Fibroblast of peridontal ligament (primary cell): ENCODE measurements around the gene CDHR5.
A peak's percentile ranks its signal among the peaks of the same experiment; 100 is the strongest.

Experiments
- DNase-seq: peaks from one replicate; pipeline ENCODE4 v3.0.0-alpha.2; 2010; ENCODE audit errors: extremely low read depth

Gene CDHR5

GRCh38 chr11:610146-610801 is 14.5 kb downstream of the CDHR5 start:
- DNase-seq = no peak

GRCh38 chr11:609341-609811 is 15.4 kb downstream of the CDHR5 start:
- no peak for DNase-seq

GRCh38 chr11:608791-609251 is 15.9 kb downstream of the CDHR5 start:
- DNase-seq = no peak

DNA sequence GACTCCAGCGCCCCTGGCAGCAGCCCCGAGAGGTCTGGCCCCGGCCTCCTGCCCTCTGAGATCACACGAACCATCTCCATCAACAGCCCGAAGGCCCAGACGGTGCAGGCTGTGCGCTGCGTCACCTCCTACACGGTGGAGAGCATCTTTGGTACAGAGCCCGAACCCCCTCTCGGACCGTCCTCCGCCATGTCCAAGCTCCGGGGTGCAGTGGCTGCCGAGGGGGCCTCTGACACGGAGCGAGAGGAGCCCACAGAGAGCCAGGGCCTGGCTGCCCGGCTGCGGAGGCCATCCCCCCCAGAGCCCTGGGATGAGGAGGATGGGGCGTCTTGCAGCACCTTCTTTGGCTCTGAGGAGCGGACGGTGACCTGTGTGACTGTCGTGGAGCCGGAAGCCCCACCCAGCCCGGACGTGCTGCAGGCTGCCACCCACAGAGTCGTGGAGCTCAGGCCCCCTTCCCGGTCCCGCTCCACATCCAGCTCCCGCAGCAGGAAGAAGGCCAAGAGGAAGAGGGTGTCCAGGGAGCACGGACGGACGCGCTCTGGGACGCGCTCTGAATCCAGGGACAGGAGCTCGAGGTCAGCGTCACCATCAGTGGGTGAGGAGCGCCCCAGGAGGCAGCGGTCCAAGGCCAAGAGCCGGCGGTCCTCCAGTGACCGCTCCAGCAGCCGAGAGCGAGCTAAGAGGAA is 16.6 kb downstream of the CDHR5 start:
- DNase-seq = no peak

DNA sequence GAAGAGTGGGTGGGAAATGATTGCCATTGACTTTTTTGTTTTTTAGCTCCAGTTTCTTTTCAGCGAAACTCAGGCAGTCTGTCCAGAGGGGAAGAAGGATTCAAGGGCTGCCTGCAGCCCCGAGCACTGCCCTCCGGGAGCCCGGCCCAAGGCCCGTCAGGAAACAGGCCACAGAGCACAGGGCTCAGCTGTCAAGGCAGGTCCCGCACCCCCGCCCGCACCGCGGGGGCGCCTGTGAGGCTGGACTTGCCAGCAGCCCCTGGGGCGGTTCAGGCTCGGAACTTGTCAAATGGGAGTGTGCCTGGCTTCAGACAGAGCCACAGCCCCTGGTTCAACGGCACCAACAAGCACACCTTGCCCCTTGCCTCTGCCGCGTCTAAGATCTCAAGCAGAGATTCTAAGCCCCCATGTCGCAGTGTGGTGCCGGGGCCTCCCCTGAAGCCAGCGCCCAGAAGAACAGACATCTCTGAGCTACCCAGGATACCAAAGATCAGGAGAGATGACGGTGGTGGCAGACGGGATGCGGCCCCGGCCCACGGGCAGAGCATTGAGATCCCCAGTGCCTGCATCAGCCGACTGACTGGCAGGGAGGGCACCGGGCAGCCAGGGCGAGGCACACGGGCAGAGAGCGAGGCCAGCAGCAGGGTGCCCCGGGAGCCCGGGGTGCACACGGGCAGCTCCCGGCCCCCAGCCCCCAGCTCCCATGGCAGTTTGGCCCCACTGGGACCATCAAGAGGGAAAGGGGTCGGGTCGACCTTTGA is 17.6 kb downstream of the CDHR5 start:
- DNase-seq = no peak

- no peak for DNase-seq
Measured at GRCh38 chr11:606245-606644, 18.5 kb downstream of the CDHR5 start.

GRCh38 chr11:605286-606129 is 19.2 kb downstream of the CDHR5 start:
- no peak for DNase-seq

GRCh38 chr11:603154-603553 is 21.6 kb downstream of the CDHR5 start:
- DNase-seq = no peak

- no peak for DNase-seq
Measured at GRCh38 chr11:601573-602245, 23.0 kb downstream of the CDHR5 start.

DNA sequence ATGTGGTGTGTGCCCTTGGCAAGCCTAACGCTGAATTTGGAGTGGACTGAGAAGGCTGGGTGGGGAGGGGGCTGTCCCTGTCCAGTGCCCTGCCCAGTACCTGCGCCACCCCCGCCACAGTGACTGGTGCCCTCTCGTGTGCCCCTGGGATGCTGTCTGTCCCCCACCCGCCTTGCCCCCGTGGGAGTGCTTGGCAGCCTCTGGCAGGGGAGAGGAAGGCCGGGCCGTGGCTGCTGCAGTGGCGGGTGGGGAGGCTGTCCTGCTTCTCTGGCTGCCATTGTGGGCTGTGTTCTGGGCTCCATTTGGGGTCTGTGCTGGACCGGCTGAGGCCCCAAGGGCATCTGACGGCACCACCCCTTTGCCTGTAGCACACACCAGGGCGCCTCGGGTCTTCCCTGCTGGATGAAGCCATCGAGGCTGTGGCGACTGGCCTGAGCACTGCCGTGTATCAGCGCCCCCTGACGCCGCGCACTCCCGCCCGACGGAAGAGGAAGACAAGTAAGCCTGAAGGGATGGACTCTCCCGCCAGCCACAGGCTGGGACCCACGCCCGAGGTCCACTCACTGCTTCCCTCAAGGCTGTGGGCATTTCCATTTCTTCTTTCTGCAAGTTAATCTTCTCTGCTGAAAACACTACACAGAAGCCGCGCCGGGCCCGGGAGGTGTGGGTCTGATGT is 26.6 kb downstream of the CDHR5 start:
- DNase-seq = no peak

- no peak for DNase-seq
Measured at GRCh38 chr11:597166-597725, 27.5 kb downstream of the CDHR5 start.

- DNase-seq = no peak
Measured at GRCh38 chr11:596374-596773, 28.4 kb downstream of the CDHR5 start.

GRCh38 chr11:595400-595799 is 29.4 kb downstream of the CDHR5 start:
- no peak for DNase-seq

GRCh38 chr11:593347-593746 is 31.4 kb downstream of the CDHR5 start:
- no peak for DNase-seq

DNA sequence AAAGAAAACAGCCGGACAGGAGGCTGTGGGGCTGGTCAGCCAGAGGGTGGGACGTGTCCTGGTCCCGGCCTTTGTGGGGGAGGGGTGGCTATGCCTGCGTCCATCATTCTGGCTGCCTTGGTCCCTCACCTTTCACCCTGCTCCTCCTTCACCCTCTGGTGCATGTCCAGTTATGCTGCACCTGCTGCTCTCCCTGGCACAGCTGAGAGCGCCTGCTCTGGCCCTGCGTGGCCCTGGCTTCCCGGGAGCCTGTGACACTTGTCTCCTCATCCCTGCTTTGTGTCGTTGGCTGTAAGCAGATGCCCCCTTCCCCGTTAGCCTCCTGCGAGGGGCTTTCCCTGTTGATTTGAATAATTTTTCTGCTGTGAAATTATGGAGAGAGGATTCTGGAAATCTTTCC is 31.8 kb downstream of the CDHR5 start:
- DNase-seq = no peak

DNA sequence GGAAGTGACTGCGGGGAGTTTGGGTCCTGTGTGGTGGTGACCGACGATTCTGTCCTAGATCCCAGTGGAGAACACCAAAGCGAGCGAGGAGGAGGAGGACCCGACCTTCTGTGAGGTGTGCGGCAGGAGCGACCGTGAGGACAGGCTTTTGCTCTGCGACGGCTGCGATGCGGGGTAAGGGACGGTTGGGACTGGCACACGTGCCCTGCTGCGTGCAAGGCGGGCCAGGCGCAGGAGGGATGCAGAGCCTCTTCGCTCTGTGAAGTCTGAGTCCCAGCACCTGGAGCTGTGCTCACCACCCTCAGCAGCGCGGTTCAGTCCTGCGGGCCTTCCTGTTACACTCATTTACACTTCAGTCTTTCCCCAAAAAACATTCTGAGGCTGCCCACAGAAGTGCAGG is 32.3 kb downstream of the CDHR5 start:
- no peak for DNase-seq

GRCh38 chr11:590997-591396 is 33.8 kb downstream of the CDHR5 start:
- no peak for DNase-seq

DNA sequence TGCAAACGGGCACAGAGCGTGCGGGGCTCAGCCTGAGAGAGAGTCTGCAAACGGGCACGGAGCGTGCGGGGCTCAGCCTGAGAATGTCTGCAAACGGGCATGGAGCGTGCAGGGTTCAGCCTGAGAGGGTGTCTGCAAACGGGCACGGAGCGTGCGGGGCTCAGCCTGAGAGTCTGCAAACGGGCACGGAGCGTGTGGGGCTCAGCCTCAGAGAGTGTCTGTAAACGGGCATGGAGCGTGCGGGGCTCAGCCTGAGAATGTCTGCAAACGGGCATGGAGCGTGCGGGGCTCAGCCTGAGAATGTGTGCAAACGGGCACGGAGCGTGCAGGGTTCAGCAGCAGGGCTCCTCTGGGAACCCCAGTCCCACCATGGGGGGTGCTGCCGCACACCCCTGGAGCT is 35.0 kb downstream of the CDHR5 start:
- DNase-seq = no peak

DNA sequence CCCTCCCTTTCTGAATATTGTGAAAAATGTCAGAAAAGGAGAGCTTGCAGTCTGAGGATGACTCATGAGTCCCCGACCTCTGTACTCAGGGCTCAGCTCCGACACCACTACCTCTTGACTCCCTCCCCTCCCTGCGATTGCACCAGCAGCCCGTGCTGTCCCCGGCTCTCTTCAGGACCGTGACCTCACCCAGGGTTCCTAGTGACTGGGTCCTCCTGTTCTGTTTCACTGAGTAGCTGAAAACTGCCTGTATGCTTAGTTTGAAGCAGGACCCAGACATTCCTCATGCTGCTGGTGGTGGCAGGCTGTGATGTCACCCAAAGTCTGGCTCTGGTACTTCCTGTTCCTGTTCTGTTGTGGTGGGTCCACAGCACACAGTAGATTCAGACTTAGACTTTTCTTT is 36.8 kb downstream of the CDHR5 start:
- DNase-seq = peak; percentile 25

- DNase-seq = no peak
Measured at GRCh38 chr11:587546-587945, 37.2 kb downstream of the CDHR5 start.
